H9 (cell line): ENCODE measurements around the gene SLA2. TPM values are rescaled to one million over a fixed set of nuclear protein-coding genes. Genes with fewer than 3 reads are reported as not detected.

Experiments
- DNase-seq: peaks from one replicate; pipeline ENCODE4 v3.0.0-alpha.2; 2017
- H2AFZ ChIP-seq: one replicate; pipeline ENCODE4 v1.6.1; 2013; ENCODE audit warnings: mild to moderate bottlenecking, low read length, control low read depth, moderate library complexity
- H2AK5ac ChIP-seq: 2 replicates; pipeline ENCODE4 v1.6.1; 2013; ENCODE audit warnings: low read length, control low read depth, mixed read lengths; ENCODE audit not compliant: insufficient read length
- H2BK120ac ChIP-seq: one replicate; pipeline ENCODE4 v1.6.1; 2013; ENCODE audit warnings: low read depth, mild to moderate bottlenecking, low read length, control low read depth, inconsistent platforms; ENCODE audit not compliant: poor library complexity, severe bottlenecking
- H2BK12ac ChIP-seq: 2 replicates; pipeline ENCODE4 v1.6.1; 2013; ENCODE audit warnings: low read length, control low read depth, mixed read lengths, low read depth; ENCODE audit not compliant: insufficient read length
- H2BK15ac ChIP-seq: 2 replicates; pipeline ENCODE4 v1.6.1; 2013; ENCODE audit warnings: low read depth, low read length, control low read depth
- H2BK20ac ChIP-seq: one replicate; pipeline ENCODE4 v1.6.1; 2013; ENCODE audit warnings: low read depth, mild to moderate bottlenecking, low read length, control low read depth, inconsistent platforms; ENCODE audit not compliant: poor library complexity, severe bottlenecking
- H2BK5ac ChIP-seq: 2 replicates; pipeline ENCODE4 v1.6.1; 2013; ENCODE audit warnings: low read length, control low read depth, mixed read lengths; ENCODE audit not compliant: insufficient read length
- H3K14ac ChIP-seq: 2 replicates; pipeline ENCODE4 v1.6.1; 2013; ENCODE audit warnings: low read length, control low read depth; ENCODE audit not compliant: insufficient read depth
- H3K18ac ChIP-seq: 2 replicates; pipeline ENCODE4 v1.6.1; 2013; ENCODE audit warnings: low read depth, mild to moderate bottlenecking, mixed read lengths, low read length, control low read depth; ENCODE audit not compliant: insufficient read length
- H3K23ac ChIP-seq: 2 replicates; pipeline ENCODE4 v1.6.1; 2013; ENCODE audit warnings: low read length, control low read depth, mixed read lengths, low read depth; ENCODE audit not compliant: insufficient read length
- H3K23me2 ChIP-seq: 2 replicates; pipeline ENCODE4 v1.6.1; 2013; ENCODE audit warnings: low read depth, mild to moderate bottlenecking, mixed read lengths, low read length, control low read depth; ENCODE audit not compliant: insufficient read length, poor library complexity, severe bottlenecking
- H3K27ac ChIP-seq: 2 replicates; pipeline ENCODE4 v1.5.1; 2013; ENCODE audit warnings: low read length, control low read depth, mixed read lengths, low read depth; ENCODE audit not compliant: insufficient read length
- H3K27me3 ChIP-seq: 2 replicates; pipeline ENCODE4 v1.6.1; 2013; ENCODE audit warnings: low read length, control low read depth, inconsistent platforms; ENCODE audit not compliant: insufficient read depth
- H3K4ac ChIP-seq: 2 replicates; pipeline ENCODE4 v1.6.1; 2013; ENCODE audit warnings: low read depth, mild to moderate bottlenecking, control low read depth, inconsistent platforms, low read length, moderate library complexity
- H3K4me1 ChIP-seq: 2 replicates; pipeline ENCODE4 v1.6.1; 2013; ENCODE audit warnings: low read length, control low read depth, inconsistent platforms; ENCODE audit not compliant: insufficient read depth
- H3K4me2 ChIP-seq: 2 replicates; pipeline ENCODE4 v1.6.1; 2013; ENCODE audit warnings: low read length, control low read depth, mixed read lengths; ENCODE audit not compliant: insufficient read length, insufficient read depth
- H3K56ac ChIP-seq: 2 replicates; pipeline ENCODE4 v1.6.1; 2013; ENCODE audit warnings: low read depth, mild to moderate bottlenecking, mixed read lengths, low read length, control low read depth; ENCODE audit not compliant: insufficient read length
- H3K79me1 ChIP-seq: 2 replicates; pipeline ENCODE4 v1.6.1; 2013; ENCODE audit warnings: low read depth, mild to moderate bottlenecking, moderate library complexity, low read length, control low read depth, inconsistent platforms; ENCODE audit not compliant: insufficient read depth, poor library complexity, severe bottlenecking
- H3K79me2 ChIP-seq: 2 replicates; pipeline ENCODE4 v1.6.1; 2013; ENCODE audit warnings: low read length, control low read depth, inconsistent platforms; ENCODE audit not compliant: insufficient read depth
- H3K9ac ChIP-seq: 2 replicates; pipeline ENCODE4 v1.6.1; 2013; ENCODE audit warnings: low read length, control low read depth, mixed read lengths; ENCODE audit not compliant: insufficient read length; ENCODE audit errors: extremely low read depth
- H3K9me3 ChIP-seq: one replicate; pipeline ENCODE4 v1.6.1; 2013; ENCODE audit warnings: low read depth, low read length, inconsistent platforms; ENCODE audit not compliant: control insufficient read depth
- H3T11ph ChIP-seq: one replicate; pipeline ENCODE4 v1.6.1; 2013; ENCODE audit warnings: mild to moderate bottlenecking, low read length, control low read depth, inconsistent platforms
- H4K20me1 ChIP-seq: one replicate; pipeline ENCODE4 v1.6.1; 2013; ENCODE audit not compliant: control insufficient read depth, insufficient read length, insufficient read depth
- H4K5ac ChIP-seq: 2 replicates; pipeline ENCODE4 v1.6.1; 2013; ENCODE audit warnings: low read depth, mild to moderate bottlenecking, mixed read lengths, low read length, control low read depth; ENCODE audit not compliant: insufficient read length
- H4K8ac ChIP-seq: replicated peaks from 2 replicates; pipeline ENCODE4 v1.6.1; 2013; ENCODE audit warnings: low read length, control low read depth, mixed read lengths, low read depth; ENCODE audit not compliant: insufficient read length
- H4K91ac ChIP-seq: 2 replicates; pipeline ENCODE4 v1.6.1; 2013; ENCODE audit warnings: low read depth, mild to moderate bottlenecking, moderate library complexity, mixed read lengths, low read length, control low read depth; ENCODE audit not compliant: insufficient read length
- H3K27ac Mint-ChIP-seq, 3 experiments: 2 replicates in 2 of 3; 3 replicates in 1 of 3; pipeline ENCODE4 v1.8.0; 2020 to 2021; ENCODE audit warnings: mixed read lengths in 3 of 3, mild to moderate bottlenecking in 1 of 3, moderate library complexity in 1 of 3
- H3K27me3 Mint-ChIP-seq: 2 replicates; pipeline ENCODE4 v1.8.0; 2021; ENCODE audit warnings: low read depth, mild to moderate bottlenecking, moderate library complexity, mixed read lengths
- H3K36me3 Mint-ChIP-seq, 3 experiments: 2 replicates in 2 of 3; 3 replicates in 1 of 3; pipeline ENCODE4 v1.8.0; 2020 to 2021; ENCODE audit warnings: low read depth in 3 of 3, mixed read lengths in 3 of 3; ENCODE audit not compliant: insufficient read depth in 1 of 3
- H3K4me1 Mint-ChIP-seq, 2 experiments: 2 replicates each; pipeline ENCODE4 v1.8.0; 2020; ENCODE audit warnings: mixed read lengths in 2 of 2
- H3K4me3 Mint-ChIP-seq, 2 experiments: 2 replicates in 1 of 2; 3 replicates in 1 of 2; pipeline ENCODE4 v1.8.0; 2020 to 2021; ENCODE audit warnings: mild to moderate bottlenecking in 2 of 2, mixed read lengths in 2 of 2, moderate library complexity in 1 of 2
- H3K9me3 Mint-ChIP-seq, 2 experiments: 2 replicates in 1 of 2; 3 replicates in 1 of 2; pipeline ENCODE4 v1.8.0; 2020; ENCODE audit warnings: mild to moderate bottlenecking in 2 of 2, mixed read lengths in 2 of 2, moderate library complexity in 1 of 2
- CTCF ChIP-seq: fragments of 200-600 bp; sonication (generic); conservative IDR thresholded peaks from 3 replicates; pipeline ENCODE4 v1.8.0; 2021; ENCODE audit warnings: antibody characterized with exemption, mild to moderate bottlenecking
- WGBS: extraction: QIAGEN DNeasy Blood & Tissue Kit; methylation state at CpG from one replicate; pipeline ENCODE4 v1.1.7; 2013; ENCODE audit warnings: missing lambda C conversion rate, low lambda C conversion rate, mixed read lengths; ENCODE audit not compliant: insufficient read length; ENCODE audit errors: extremely low coverage; 5-methylcytosine and 5-hydroxymethylcytosine counted together
- total RNA-seq: library from RNA; stranded (reverse); gene quantifications from 2 replicates; pipeline ENCODE4 v1.2.1, GENCODE V29; 2021

SLA2 gene
- total RNA-seq, 1 experiment from 2014 or later, result 0.20 TPM

GRCh38 chr20:36582322-36582721 lies 63.7 kb downstream of the SLA2 start:
- Histone ChIP-seq H3K18ac (no peak overlapping the region), H2BK15ac (no peak overlapping the region), H2AFZ (no peak overlapping the region)

More at GRCh38 chr20:36582322-36582721, 63.7 kb downstream of the SLA2 start:
- no peak overlapping the region for H4K91ac ChIP-seq
- no peak for DNase-seq
- Mint-ChIP-seq H3K27ac (no peak overlapping the region), H3K27me3 (no peaks in the 10 kb centered on the region), H3K4me1 (peaks cover 33 to 37% of the 10 kb centered on the region in 2 experiments), H3K4me3 (no peak overlapping the region), H3K36me3 (peaks cover 41 to 54% (median 48%) of the 10 kb centered on the region in 3 experiments), H3K9me3 (no peaks in the 10 kb centered on the region)
- H3K27me3 ChIP-seq, result no peaks in the 10 kb centered on the region
- no peak overlapping the region for H4K5ac ChIP-seq
- no peak overlapping the region for H2BK5ac ChIP-seq
- H4K20me1 ChIP-seq, result no peaks in the 10 kb centered on the region
- peaks cover 7% of the 10 kb centered on the region; the same call in 1 of the 2 replicates for H3K4me1 ChIP-seq
- H3K4ac ChIP-seq, result no peak overlapping the region
- H3K4me2 ChIP-seq, result no peak overlapping the region
- no peak overlapping the region for H4K8ac ChIP-seq
- H3K56ac ChIP-seq, result no peak overlapping the region
- H3T11ph ChIP-seq, result no peak overlapping the region
- no peak overlapping the region for H3K27ac ChIP-seq
- no peak overlapping the region for H3K23ac ChIP-seq
- no peak overlapping the region for H2AK5ac ChIP-seq
- H3K79me1 ChIP-seq, result no peaks in the 10 kb centered on the region
- peaks cover 4% of the 10 kb centered on the region for H3K23me2 ChIP-seq
- no peak overlapping the region for H3K9ac ChIP-seq
- H3K9me3 ChIP-seq, result no peaks in the 10 kb centered on the region
- no peak overlapping the region for H3K14ac ChIP-seq
- no peak overlapping the region for H2BK12ac ChIP-seq
- H2BK120ac ChIP-seq, result no peak overlapping the region
- no peak overlapping the region for H2BK20ac ChIP-seq
- no peak for TF ChIP-seq CTCF
- H3K79me2 ChIP-seq, result peaks cover 6% of the 10 kb centered on the region; the same call in 1 of the 2 replicates
- WGBS, result no CpG with 5 or more reads among the region's 4 CpGs
